ENCODE measurements around the gene ITGA3.

DNA sequence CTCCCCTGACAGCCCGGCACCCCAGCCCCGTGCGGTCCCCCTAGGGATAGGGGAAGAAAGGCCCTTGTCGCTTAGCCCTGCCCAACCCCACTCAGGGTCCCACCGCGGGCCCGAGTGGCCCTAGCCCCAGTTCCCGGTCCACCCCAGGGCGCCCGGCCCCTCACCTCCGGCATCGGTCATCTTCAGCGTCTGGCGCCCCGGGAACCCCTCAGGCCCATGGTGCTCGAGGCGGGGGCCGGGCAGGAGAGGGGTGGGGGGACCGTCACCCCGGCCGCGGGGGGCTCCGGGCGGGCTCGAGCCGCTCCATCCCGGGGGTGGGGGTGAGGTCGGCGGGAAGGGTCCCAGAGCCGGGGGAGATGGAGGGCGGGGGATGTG, 73.4 kb downstream of the ITGA3 start:
- TF ChIP-seq, protein P1, sequence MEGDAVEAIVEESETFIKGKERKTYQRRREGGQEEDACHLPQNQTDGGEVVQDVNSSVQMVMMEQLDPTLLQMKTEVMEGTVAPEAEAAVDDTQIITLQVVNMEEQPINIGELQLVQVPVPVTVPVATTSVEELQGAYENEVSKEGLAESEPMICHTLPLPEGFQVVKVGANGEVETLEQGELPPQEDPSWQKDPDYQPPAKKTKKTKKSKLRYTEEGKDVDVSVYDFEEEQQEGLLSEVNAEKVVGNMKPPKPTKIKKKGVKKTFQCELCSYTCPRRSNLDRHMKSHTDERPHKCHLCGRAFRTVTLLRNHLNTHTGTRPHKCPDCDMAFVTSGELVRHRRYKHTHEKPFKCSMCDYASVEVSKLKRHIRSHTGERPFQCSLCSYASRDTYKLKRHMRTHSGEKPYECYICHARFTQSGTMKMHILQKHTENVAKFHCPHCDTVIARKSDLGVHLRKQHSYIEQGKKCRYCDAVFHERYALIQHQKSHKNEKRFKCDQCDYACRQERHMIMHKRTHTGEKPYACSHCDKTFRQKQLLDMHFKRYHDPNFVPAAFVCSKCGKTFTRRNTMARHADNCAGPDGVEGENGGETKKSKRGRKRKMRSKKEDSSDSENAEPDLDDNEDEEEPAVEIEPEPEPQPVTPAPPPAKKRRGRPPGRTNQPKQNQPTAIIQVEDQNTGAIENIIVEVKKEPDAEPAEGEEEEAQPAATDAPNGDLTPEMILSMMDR (IDR thresholded peaks at IDR 0.05; ENCODE audit: low read length): no peak
- no peak for TF ChIP-seq EZH2 (IDR thresholded peaks at IDR 0.05; ENCODE audit: borderline replicate concordance, low read length)
